ENCODE measurements around the gene CTSS.

CTSS gene

GRCh38 chr1:150808846-150809245, 43.3 kb upstream of the CTSS start:
- Histone ChIP-seq H3K27me3 (ENCODE audit: control insufficient read depth, insufficient read depth, low read length) (no peaks in the 10 kb centered on the region), H3K9ac (no peak overlapping the region), H3K36me3 (ENCODE audit: control insufficient read depth, insufficient read depth, low read length) (no peaks in the 10 kb centered on the region), H3K27ac (no peak overlapping the region), H3K9me3 (ENCODE audit: control insufficient read depth, low read length) (no peaks in the 10 kb centered on the region), H3K4me3 (ENCODE audit: low read depth, low read length) (no peak overlapping the region), H3K4me1 (no peaks in the 10 kb centered on the region), H3K79me2 (no peaks in the 10 kb centered on the region), H3K4me2 (ENCODE audit: low read length) (no peak overlapping the region), H2AFZ (no peak overlapping the region)
- TF ChIP-seq, protein P1, sequence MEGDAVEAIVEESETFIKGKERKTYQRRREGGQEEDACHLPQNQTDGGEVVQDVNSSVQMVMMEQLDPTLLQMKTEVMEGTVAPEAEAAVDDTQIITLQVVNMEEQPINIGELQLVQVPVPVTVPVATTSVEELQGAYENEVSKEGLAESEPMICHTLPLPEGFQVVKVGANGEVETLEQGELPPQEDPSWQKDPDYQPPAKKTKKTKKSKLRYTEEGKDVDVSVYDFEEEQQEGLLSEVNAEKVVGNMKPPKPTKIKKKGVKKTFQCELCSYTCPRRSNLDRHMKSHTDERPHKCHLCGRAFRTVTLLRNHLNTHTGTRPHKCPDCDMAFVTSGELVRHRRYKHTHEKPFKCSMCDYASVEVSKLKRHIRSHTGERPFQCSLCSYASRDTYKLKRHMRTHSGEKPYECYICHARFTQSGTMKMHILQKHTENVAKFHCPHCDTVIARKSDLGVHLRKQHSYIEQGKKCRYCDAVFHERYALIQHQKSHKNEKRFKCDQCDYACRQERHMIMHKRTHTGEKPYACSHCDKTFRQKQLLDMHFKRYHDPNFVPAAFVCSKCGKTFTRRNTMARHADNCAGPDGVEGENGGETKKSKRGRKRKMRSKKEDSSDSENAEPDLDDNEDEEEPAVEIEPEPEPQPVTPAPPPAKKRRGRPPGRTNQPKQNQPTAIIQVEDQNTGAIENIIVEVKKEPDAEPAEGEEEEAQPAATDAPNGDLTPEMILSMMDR (IDR thresholded peaks at IDR 0.05): no peak

- no peaks in the 10 kb centered on the region for H3K4me1 ChIP-seq
- H3K27me3 ChIP-seq (ENCODE audit: control insufficient read depth, insufficient read depth, low read length): no peaks in the 10 kb centered on the region
- TF ChIP-seq, protein P1 (IDR thresholded peaks at IDR 0.05): no peak
- no peaks in the 10 kb centered on the region for H3K36me3 ChIP-seq (ENCODE audit: control insufficient read depth, insufficient read depth, low read length)
- H3K9ac ChIP-seq: no peak within 1 kb of the TSS
- H3K79me2 ChIP-seq: no peaks in the 10 kb centered on the region
- no peak within 1 kb of the TSS for H3K4me2 ChIP-seq (ENCODE audit: low read length)
- H3K9me3 ChIP-seq (ENCODE audit: control insufficient read depth, low read length): no peaks in the 10 kb centered on the region
- no peak within 1 kb of the TSS for H3K4me3 ChIP-seq (ENCODE audit: low read depth, low read length)
- H3K27ac ChIP-seq: no peak within 1 kb of the TSS
- no peak within 1 kb of the TSS for H2AFZ ChIP-seq
Measured at GRCh38 chr1:150808121-150808520, 42.5 kb upstream of the CTSS start, which contains the start of gene CTSK. TSS of gene CTSK (minus strand) at chr1:150808260. CDS start at chr1:150806805, 1,455 bp downstream.

GRCh38 chr1:150807249-150808023, 41.9 kb upstream of the CTSS start:
- TF ChIP-seq, protein P1 (IDR thresholded peaks at IDR 0.05): no peak
- Histone ChIP-seq H3K9me3 (ENCODE audit: control insufficient read depth, low read length) (no peaks in the 10 kb centered on the region), H3K4me1 (no peaks in the 10 kb centered on the region), H2AFZ (no peak overlapping the region), H3K9ac (no peak overlapping the region), H3K4me3 (ENCODE audit: low read depth, low read length) (no peak overlapping the region), H3K27me3 (ENCODE audit: control insufficient read depth, insufficient read depth, low read length) (no peaks in the 10 kb centered on the region), H3K27ac (no peak overlapping the region), H3K36me3 (ENCODE audit: control insufficient read depth, insufficient read depth, low read length) (no peaks in the 10 kb centered on the region), H3K4me2 (ENCODE audit: low read length) (no peak overlapping the region), H3K79me2 (no peaks in the 10 kb centered on the region)

GRCh38 chr1:150805899-150806298, 40.3 kb upstream of the CTSS start:
- no peaks in the 10 kb centered on the region for H3K4me1 ChIP-seq
- no peaks in the 10 kb centered on the region for H3K9me3 ChIP-seq (ENCODE audit: control insufficient read depth, low read length)
- no peaks in the 10 kb centered on the region for H3K79me2 ChIP-seq
- H3K27ac ChIP-seq: no peak overlapping the region
- H3K27me3 ChIP-seq (ENCODE audit: control insufficient read depth, insufficient read depth, low read length): no peaks in the 10 kb centered on the region
- no peaks in the 10 kb centered on the region for H3K36me3 ChIP-seq (ENCODE audit: control insufficient read depth, insufficient read depth, low read length)
- no peak overlapping the region for H3K4me3 ChIP-seq (ENCODE audit: low read depth, low read length)
- no peak overlapping the region for H3K4me2 ChIP-seq (ENCODE audit: low read length)
- H3K9ac ChIP-seq: no peak overlapping the region
- TF ChIP-seq, protein P1 (IDR thresholded peaks at IDR 0.05): no peak
- no peak overlapping the region for H2AFZ ChIP-seq

DNA sequence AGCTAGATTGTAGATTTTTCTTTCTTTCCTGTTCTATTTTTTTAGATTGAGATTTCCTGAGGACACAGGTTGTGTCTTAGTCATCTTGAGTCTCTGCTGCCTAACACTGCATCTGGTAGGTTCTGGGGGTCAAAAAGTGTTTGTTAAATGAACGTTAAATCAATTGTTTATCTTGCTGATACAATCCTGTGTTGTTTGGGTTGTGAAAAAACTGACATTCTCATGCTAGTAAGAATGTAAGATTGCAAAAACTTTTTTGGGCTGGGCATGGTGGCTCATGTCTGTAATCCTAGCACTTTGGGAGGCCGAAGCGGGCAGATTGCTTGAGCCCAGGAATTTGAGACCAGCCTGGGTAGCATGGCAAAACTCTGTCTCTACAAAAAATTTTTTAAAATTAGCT, 39.1 kb upstream of the CTSS start:
- H3K36me3 ChIP-seq (ENCODE audit: control insufficient read depth, insufficient read depth, low read length): no peaks in the 10 kb centered on the region
- H3K79me2 ChIP-seq: no peaks in the 10 kb centered on the region
- no peak overlapping the region for H3K27ac ChIP-seq
- no peaks in the 10 kb centered on the region for H3K4me1 ChIP-seq
- no peak overlapping the region for H3K4me3 ChIP-seq (ENCODE audit: low read depth, low read length)
- H3K9ac ChIP-seq: no peak overlapping the region
- H3K4me2 ChIP-seq (ENCODE audit: low read length): no peak overlapping the region
- H2AFZ ChIP-seq: no peak overlapping the region
- no peaks in the 10 kb centered on the region for H3K27me3 ChIP-seq (ENCODE audit: control insufficient read depth, insufficient read depth, low read length)
- H3K9me3 ChIP-seq (ENCODE audit: control insufficient read depth, low read length): no peaks in the 10 kb centered on the region
- TF ChIP-seq, protein P1 (IDR thresholded peaks at IDR 0.05): no peak

Measured in parathyroid adenoma (tissue), 2 donors.